HG02571 (cell line): Measurements from ENCODE around the gene ELOA.
"Not testable (repeated sequence)": the region's sequence is repeated elsewhere in the genome, so short reads cannot be mapped to it uniquely, and the experiment has no call there.

ENCODE experiments used
- ATAC-seq: cut with Tn5 transposase; IDR thresholded peaks from one replicate; pipeline ENCODE4 v1.9.1; 2021; ENCODE audit warnings: mild to moderate bottlenecking, moderate library complexity; ENCODE audit not compliant: unreplicated experiment

ELOA gene

DNA sequence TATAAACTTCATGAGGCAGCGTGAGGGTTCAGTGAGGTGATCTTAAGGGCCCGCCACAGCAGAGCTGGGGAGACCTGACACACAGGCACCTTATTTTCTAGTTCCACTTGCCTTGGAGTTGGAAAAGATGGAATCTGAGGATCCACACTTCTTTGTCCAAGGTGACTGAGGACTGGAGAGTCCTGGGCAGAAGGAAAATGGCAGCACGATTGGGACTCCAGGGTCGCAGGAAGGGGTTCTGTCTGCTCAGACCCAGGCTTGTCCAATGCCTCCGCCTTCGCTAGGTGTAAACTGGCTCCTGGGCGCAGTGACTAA is 55.9 kb downstream of the ELOA start:
- no peak for ATAC-seq

DNA sequence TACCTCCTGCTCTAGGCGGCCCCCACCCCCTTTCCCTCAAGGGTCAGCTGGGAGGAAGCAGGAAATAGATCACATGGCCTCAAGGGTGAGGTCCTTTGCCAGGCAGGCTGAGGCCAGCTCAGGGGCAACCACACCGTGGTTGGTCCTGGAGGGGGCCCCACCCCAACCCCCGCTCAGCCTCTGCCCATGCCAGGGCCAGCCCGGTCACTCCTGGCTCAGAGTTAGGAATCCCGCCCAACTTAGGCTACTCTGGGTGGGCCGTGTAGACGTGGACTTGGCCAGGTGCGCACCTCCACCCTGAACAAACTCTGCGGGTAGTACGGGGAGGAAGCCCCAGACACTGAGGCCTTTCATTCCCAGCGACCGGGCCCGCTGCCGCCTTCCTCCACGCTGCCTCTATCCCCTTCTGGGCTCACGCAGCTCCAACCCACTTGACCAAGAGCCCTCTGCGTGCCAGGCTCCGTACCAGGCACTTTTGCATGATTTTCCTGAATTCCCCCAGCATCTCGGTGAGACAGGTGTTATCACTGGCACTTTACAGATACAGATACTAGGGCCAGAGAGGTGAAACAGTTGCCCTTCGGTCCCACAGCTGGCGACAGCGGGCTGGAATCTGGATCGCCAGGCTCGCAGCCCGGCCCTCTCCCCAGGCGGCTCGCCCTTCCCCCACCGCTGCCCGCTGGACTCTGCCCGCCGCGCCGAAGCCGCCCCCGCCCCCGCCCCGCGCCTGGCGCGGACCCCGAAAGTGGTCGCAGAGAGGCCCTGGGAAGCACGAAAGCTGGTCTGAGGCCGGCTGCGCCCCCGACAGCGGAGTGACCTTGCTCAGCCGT is 56.5 kb downstream of the ELOA start:
- peak; percentile 9 for ATAC-seq

- peak; percentile 73 for ATAC-seq
Measured at GRCh38 chr1:23800400-23801337, 57.4 kb downstream of the ELOA start, which contains the start of gene GALE. Gene GALE (minus strand): TSS chr1:23800754. CDS start chr1:23799007, 1,747 bp downstream.

GRCh38 chr1:23801338-23801748 is 58.1 kb downstream of the ELOA start:
- no peak for ATAC-seq

DNA sequence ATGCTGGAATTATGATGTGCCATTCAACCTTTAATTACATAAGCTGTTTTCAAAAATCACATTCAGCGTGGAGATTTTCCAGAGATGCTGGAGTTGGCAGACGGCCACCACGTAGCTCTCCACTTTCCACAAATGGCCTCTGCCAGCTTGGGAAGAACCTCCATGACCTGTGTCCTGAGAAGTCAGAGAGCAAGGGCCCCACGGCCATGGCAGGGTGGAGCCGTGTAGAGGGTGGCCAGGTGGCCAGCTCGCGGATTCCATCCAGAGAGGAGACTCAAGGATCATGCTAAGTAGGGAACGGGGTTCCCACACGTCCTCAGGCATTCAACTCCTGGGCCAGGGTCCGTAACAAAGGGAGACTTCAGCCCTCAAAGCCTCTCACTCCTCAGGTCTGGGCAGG is 58.6 kb downstream of the ELOA start:
- ATAC-seq = no peak

- not testable (repeated sequence) for ATAC-seq
Measured at GRCh38 chr1:23802809-23803342, 59.6 kb downstream of the ELOA start.

GRCh38 chr1:23803674-23804073 is 60.4 kb downstream of the ELOA start:
- no peak for ATAC-seq

DNA sequence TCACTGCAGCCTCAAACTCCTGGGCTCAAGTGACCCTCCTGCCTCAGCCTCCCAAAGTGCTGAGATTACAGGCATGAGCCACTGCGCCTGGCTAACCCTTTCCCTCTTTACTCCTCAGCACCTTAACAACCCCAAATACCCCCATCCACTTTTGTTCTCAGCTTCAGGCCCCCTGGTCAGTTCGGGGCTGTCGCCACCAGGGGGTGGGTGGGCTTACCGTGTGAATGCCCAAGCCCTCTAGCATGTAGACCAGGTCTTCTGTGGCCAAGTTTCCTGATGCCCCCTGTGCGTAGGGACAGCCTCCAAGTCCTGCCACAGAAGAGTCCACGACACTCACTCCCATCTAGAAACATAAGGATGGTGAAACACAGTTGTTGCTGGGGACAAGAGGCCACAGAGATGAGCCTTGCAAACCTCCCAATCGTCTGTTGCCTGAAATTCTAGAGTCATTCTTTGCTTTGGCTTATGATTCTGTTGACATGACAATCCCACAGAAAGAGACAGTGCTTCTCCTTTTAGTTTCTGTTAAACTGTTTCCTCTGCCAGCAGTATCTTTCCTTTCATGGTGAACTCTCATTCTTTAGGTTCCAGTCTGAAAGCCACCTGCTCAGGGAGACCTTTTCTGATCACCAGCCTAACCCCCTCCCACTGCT is 61.0 kb downstream of the ELOA start:
- ATAC-seq = no peak

GRCh38 chr1:23805025-23805424 is 61.8 kb downstream of the ELOA start:
- no peak for ATAC-seq

DNA sequence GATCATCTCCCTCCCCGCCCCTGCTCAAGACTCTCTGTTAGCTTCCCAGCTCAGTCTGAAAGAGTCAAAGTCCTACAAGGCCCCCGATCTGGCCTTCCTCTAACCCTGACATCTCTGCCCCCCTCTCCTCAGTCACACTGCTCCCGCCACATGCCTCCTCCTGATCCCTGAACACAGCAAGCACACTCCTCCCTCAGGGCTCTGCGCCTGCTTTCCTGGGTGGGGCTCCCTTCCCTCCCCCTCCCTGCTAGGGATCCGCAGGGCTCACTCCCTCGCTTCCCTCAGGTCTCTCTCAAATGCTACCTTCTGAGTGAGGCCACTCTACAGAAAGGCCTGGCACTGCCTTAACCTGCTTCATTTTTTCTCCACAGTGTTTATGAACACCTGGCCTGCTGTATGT is 63.0 kb downstream of the ELOA start:
- ATAC-seq = no peak

GRCh38 chr1:23807453-23807852 is 64.2 kb downstream of the ELOA start:
- no peak for ATAC-seq

- ATAC-seq = peak; percentile 57
Measured at GRCh38 chr1:23809751-23810171, 66.5 kb downstream of the ELOA start.

DNA sequence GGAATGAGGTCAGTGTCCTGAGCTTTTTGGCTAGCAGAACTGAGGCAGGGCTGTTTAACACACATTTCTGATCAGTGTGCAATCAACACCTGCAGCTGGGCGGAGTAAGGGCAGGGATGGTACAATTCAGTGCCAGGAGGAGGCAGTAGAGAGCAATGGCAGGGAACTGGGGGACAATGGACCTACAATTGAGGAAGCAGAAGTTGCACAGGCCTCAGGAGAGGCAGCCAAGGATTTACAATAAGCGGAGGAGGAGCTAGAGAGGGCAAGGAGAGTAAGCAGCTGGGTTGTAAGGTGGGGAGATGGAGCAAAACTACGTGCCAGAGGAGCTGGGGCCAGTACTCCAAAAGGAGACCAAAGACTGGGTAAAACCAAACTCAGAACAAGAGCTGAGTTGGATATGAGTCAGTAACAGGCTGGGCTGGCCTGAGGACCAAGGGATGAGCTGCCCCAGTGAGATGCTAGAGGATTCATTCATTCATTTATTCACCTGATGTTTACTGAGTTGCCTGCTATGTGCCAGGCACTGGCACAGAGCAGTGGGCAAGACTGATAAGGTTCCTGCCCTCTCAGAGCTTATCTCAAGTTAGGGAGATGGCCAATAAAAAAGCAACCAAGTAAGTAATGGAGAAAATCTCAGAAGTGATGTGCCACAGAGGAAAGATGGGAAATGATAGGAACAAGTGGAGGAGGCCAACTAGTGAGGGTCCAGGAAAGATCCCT is 67.7 kb downstream of the ELOA start:
- ATAC-seq = peak; percentile 64
